ENCODE measurements around the gene ARFGEF2. TPM values are rescaled to one million over a fixed set of nuclear protein-coding genes. Genes with fewer than 3 reads are reported as not detected.

ARFGEF2 gene
- total RNA-seq, 1 experiment from 2014 or later: 22.2 TPM

GRCh38 chr20:48878534-48879248 lies 42.8 kb upstream of the ARFGEF2 start:
- CTCF ChIA-PET: no interaction called here
- DNase-seq (ENCODE audit: low read depth, low spot score) (no peak), ATAC-seq (no peak)
- TF ChIP-seq YY1 (IDR thresholded peaks at IDR 0.05; ENCODE audit: extremely low read depth, insufficient replicate concordance, low read depth, low read length) (no peak), JUND (IDR thresholded peaks at IDR 0.05) (no peak), FOSL1 (IDR thresholded peaks at IDR 0.05; ENCODE audit: low read depth) (no peak), MAX (IDR thresholded peaks at IDR 0.05) (no peak), SRF (IDR thresholded peaks at IDR 0.05; ENCODE audit: low read depth) (no peak), POLR2AphosphoS5 (IDR thresholded peaks at IDR 0.05; ENCODE audit: low read depth, low read length) (no peak), ZNF274 (IDR thresholded peaks at IDR 0.05; ENCODE audit: low read depth, low read length) (no peak), CEBPB (IDR thresholded peaks at IDR 0.05; ENCODE audit: low read depth) (no peak), SP1 (IDR thresholded peaks at IDR 0.05; ENCODE audit: low read depth) (no peak)
- Histone ChIP-seq H3K27me3 (ENCODE audit: insufficient read depth, low read length) (no peaks in the 10 kb centered on the region), H3K9me3 (ENCODE audit: control insufficient read depth in 1 of 2, insufficient read depth in 1 of 2, low read depth in 1 of 2, low read length in 2 of 2) (no peaks in the 10 kb centered on the region), H3K36me3 (ENCODE audit: control insufficient read depth in 1 of 2, insufficient read depth in 2 of 2, low read length in 2 of 2) (no peaks in the 10 kb centered on the region), H3K9ac (ENCODE audit: low read length) (no peak overlapping the region), H3K79me2 (ENCODE audit: insufficient read depth, low read length) (no peaks in the 10 kb centered on the region), H3K4me1 (ENCODE audit: control insufficient read depth in 1 of 2, insufficient read depth in 2 of 2, low read length in 2 of 2) (peaks cover 0 to 7% of the 10 kb centered on the region in 2 experiments; a peak in 1 of 4 replicates), H2AFZ (ENCODE audit: low read depth, low read length, poor library complexity, severe bottlenecking) (no peak overlapping the region), H3K9me2 (ENCODE audit: insufficient read depth) (no peaks in the 10 kb centered on the region), H4K20me1 (ENCODE audit: insufficient read depth) (no peaks in the 10 kb centered on the region), H3K4me2 (ENCODE audit: low read length) (no peak overlapping the region), H3K27ac (ENCODE audit: low read depth, low read length) (no peak overlapping the region), H3K4me3 (replicated peaks in 1 of 2; ENCODE audit: low read depth in 1 of 2, low read length in 2 of 2) (no peak overlapping the region)
- POLR2A ChIA-PET: no interaction called here
- BruUV-seq (replicated peaks): no TSS peak
- RAD21 ChIA-PET (ENCODE audit: low non-redundant PET in 1 of 2, low total read pairs in 2 of 2, uncharacterized antibody in 2 of 2, unreplicated experiment in 2 of 2): no interaction called here
- intact Hi-C loops (cut with micrococcal nuclease): no loop called here

GRCh38 chr20:48879612-48880245 lies 41.8 kb upstream of the ARFGEF2 start:
- no peak overlapping the region for H3K27ac ChIP-seq (ENCODE audit: low read depth, low read length)
- no peak for TF ChIP-seq EZH2 (IDR thresholded peaks at IDR 0.05)
- TF ChIP-seq POLR2A (IDR thresholded peaks at IDR 0.05; ENCODE audit: borderline replicate concordance, extremely low read depth, insufficient read depth, insufficient read length): no peak
- no peak for TF ChIP-seq SP1 (IDR thresholded peaks at IDR 0.05; ENCODE audit: low read depth)

More at GRCh38 chr20:48879612-48880245, 41.8 kb upstream of the ARFGEF2 start:
- Histone ChIP-seq H3K9ac (ENCODE audit: low read length) (no peak overlapping the region), H2AFZ (ENCODE audit: low read depth, low read length, poor library complexity, severe bottlenecking) (no peak overlapping the region), H3K4me1 (ENCODE audit: control insufficient read depth in 1 of 2, insufficient read depth in 2 of 2, low read length in 2 of 2) (peaks cover 0 to 7% of the 10 kb centered on the region in 2 experiments; a peak in 1 of 4 replicates), H4K20me1 (ENCODE audit: insufficient read depth) (no peaks in the 10 kb centered on the region), H3K4me2 (ENCODE audit: low read length) (no peak overlapping the region), H3K9me2 (ENCODE audit: insufficient read depth) (no peaks in the 10 kb centered on the region), H3K36me3 (ENCODE audit: control insufficient read depth in 1 of 2, insufficient read depth in 2 of 2, low read length in 2 of 2) (no peaks in the 10 kb centered on the region), H3K4me3 (replicated peaks in 1 of 2; ENCODE audit: low read depth in 1 of 2, low read length in 2 of 2) (no peak overlapping the region), H3K27me3 (ENCODE audit: insufficient read depth, low read length) (no peaks in the 10 kb centered on the region), H3K79me2 (ENCODE audit: insufficient read depth, low read length) (no peaks in the 10 kb centered on the region), H3K9me3 (ENCODE audit: control insufficient read depth in 1 of 2, insufficient read depth in 1 of 2, low read depth in 1 of 2, low read length in 2 of 2) (no peaks in the 10 kb centered on the region)
- no peak for DNase-seq (ENCODE audit: low read depth, low spot score)
- no peak for ATAC-seq
- RAD21 ChIA-PET (ENCODE audit: low non-redundant PET in 1 of 2, low total read pairs in 2 of 2, uncharacterized antibody in 2 of 2, unreplicated experiment in 2 of 2): no interaction called here
- CTCF ChIA-PET: no interaction called here
- intact Hi-C loops (cut with micrococcal nuclease): no loop called here
- no TSS peak for BruUV-seq (replicated peaks)
- POLR2A ChIA-PET: no interaction called here
